GM12801 (cell line): ENCODE measurements around the gene TP53I13.

Experiments
- TF ChIP-seq, protein P1 (sequence below): IDR thresholded peaks from one replicate; pipeline ENCODE4 v1.5.1; 2011; ENCODE audit warnings: control low read depth; ENCODE audit not compliant: insufficient read length; ENCODE audit errors: extremely low read depth

TP53I13 gene

GRCh38 chr17:29585080-29585751 is 16.7 kb downstream of the TP53I13 start:
- TF ChIP-seq, protein P1, sequence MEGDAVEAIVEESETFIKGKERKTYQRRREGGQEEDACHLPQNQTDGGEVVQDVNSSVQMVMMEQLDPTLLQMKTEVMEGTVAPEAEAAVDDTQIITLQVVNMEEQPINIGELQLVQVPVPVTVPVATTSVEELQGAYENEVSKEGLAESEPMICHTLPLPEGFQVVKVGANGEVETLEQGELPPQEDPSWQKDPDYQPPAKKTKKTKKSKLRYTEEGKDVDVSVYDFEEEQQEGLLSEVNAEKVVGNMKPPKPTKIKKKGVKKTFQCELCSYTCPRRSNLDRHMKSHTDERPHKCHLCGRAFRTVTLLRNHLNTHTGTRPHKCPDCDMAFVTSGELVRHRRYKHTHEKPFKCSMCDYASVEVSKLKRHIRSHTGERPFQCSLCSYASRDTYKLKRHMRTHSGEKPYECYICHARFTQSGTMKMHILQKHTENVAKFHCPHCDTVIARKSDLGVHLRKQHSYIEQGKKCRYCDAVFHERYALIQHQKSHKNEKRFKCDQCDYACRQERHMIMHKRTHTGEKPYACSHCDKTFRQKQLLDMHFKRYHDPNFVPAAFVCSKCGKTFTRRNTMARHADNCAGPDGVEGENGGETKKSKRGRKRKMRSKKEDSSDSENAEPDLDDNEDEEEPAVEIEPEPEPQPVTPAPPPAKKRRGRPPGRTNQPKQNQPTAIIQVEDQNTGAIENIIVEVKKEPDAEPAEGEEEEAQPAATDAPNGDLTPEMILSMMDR, result no peak

DNA sequence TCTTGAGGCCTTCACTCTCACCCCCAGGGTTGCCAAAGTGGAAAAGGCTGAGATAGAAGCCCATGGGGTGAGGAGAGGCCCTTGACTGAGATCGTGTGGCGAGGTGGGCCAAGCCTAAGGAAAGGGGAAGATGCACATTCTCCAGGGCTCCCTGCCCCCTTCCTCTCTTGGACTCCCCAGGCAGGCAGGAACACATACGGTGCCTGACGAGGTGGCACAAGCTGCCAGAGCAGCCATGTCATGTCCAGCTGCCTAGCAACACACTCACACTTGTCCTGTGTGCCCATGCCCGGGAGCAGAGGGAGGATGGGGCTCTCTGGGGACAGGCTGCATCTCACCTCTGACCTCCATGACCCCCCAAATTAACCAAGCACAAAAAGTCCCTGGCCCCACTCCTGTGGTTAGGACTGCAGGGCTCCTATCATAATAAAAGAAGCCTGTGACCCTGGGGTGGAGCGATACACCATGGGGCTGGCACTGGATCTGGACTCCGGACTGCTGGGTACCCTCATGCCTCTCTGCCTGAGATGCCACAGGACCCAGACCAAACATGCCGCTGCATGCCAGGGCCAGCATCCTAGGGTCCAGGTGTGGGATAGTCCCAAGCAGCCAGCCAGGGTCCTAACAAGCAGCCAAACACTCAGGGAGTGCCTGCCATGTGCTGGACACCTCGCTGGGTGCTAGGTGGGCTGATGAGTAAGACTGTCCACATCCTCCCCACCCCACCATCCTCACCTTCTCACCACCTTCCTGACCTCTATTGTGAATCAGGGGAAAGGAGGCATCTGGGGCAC is 18.4 kb downstream of the TP53I13 start:
- TF ChIP-seq, protein P1, result no peak

GRCh38 chr17:29587591-29587990 is 19.1 kb downstream of the TP53I13 start:
- TF ChIP-seq, protein P1, result no peak

GRCh38 chr17:29588017-29588561 is 19.6 kb downstream of the TP53I13 start:
- TF ChIP-seq, protein P1, result no peak

DNA sequence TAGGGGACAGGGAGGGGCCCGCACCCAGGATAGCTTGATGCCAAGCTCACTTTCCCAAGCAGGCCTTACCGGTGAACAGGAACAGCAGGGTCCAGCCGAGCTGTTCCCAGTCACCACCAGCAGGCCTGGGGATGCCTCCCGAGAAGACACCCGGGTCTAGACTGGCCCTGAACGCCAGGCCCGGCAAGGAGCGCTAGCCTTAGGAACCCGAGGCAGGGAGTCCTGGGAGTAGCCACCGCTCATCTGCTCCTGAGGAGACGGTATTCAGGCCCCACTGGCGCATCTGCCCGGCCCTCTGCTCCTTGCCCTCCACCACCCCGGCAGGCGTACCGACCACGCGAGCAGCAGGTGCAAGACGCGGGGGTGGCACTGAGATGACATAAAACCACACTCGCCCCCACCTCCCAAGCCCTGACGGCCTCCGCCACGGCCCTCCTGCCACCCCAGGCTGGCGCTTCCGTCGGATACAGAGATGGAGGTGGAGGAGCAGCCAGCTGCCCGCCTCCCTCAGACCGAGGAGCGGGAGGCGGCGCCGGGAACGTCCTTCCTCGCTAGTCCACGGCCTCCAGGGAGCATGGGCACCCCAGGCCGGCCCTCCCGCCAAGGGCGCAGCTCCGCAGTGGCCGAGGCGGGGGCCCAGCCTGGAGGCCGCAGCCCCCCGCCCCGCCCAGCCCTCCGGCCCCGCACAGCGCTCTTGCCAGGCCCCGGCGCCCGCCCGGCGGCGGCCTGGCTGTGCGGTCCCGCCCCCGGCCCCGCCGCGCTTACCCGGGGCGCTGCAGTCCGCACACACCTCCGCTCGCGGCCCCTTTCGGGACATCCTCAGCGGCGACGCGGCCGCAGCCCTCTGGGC is 20.3 kb downstream of the TP53I13 start:
- TF ChIP-seq, protein P1, result no peak

GRCh38 chr17:29589524-29590410 is 21.3 kb downstream of the TP53I13 start, which contains the start of gene GIT1:
GIT1 (minus strand) TSS chr17:29589648; CDS start chr17:29589378, 270 bp downstream.
- TF ChIP-seq, protein P1, result no peak
